Measurements from ENCODE around the gene ANO8.
"Not testable (repeated sequence)": the region's sequence is repeated elsewhere in the genome, so short reads cannot be mapped to it uniquely, and the experiment has no call there.

ANO8 gene

GRCh38 chr19:17309198-17309964, 25.3 kb downstream of the ANO8 start, which contains the start of gene DDA1:
Gene DDA1, plus strand, starts transcription at chr19:17309563. Its CDS starts 92 bp downstream, at chr19:17309655.
- DNase-seq: peak; percentile 99

GRCh38 chr19:17307876-17308377, 26.7 kb downstream of the ANO8 start:
- no peak for DNase-seq

GRCh38 chr19:17306285-17306714, 28.4 kb downstream of the ANO8 start:
- no peak for DNase-seq

GRCh38 chr19:17305517-17306284, 29.0 kb downstream of the ANO8 start, which contains the start of gene MRPL34:
Gene MRPL34, plus strand, starts transcription at chr19:17305872. Its CDS starts 21 bp downstream, at chr19:17305893.
- DNase-seq: peak; percentile 99

GRCh38 chr19:17305216-17305516, 29.5 kb downstream of the ANO8 start:
- no peak for DNase-seq

- DNase-seq: no peak
Observed at GRCh38 chr19:17304386-17305215, 30.1 kb downstream of the ANO8 start.

GRCh38 chr19:17303940-17304267, 30.8 kb downstream of the ANO8 start:
- no peak for DNase-seq

GRCh38 chr19:17303167-17303939, 31.3 kb downstream of the ANO8 start, which contains the start of gene ABHD8:
Gene ABHD8, minus strand, starts transcription at chr19:17303425. Its CDS starts 1,809 bp downstream, at chr19:17301616.
- DNase-seq: peak; percentile 81

- no peak for DNase-seq
Observed at GRCh38 chr19:17302391-17303166, 32.1 kb downstream of the ANO8 start.

- DNase-seq: no peak
Observed at GRCh38 chr19:17300992-17301619, 33.5 kb downstream of the ANO8 start.

- DNase-seq: no peak
Observed at GRCh38 chr19:17296976-17297375, 37.7 kb downstream of the ANO8 start.

GRCh38 chr19:17296273-17296672, 38.4 kb downstream of the ANO8 start:
- DNase-seq: no peak

- DNase-seq: not testable (repeated sequence)
Observed at GRCh38 chr19:17295551-17295950, 39.1 kb downstream of the ANO8 start.

- DNase-seq: no peak
Observed at GRCh38 chr19:17294051-17294891, 40.4 kb downstream of the ANO8 start.

GRCh38 chr19:17293605-17294004, 41.0 kb downstream of the ANO8 start:
- DNase-seq: no peak

GRCh38 chr19:17292301-17293074, 42.2 kb downstream of the ANO8 start:
- peak; percentile 67 for DNase-seq

GRCh38 chr19:17289489-17289888, 45.2 kb downstream of the ANO8 start:
- no peak for DNase-seq

GRCh38 chr19:17286752-17287151, 47.9 kb downstream of the ANO8 start:
- no peak for DNase-seq

GRCh38 chr19:17286263-17286662, 48.4 kb downstream of the ANO8 start:
- DNase-seq: no peak
